Hepatocyte (in vitro differentiated cells): ENCODE data around the gene KRTDAP. TPM values are rescaled to one million over a fixed set of nuclear protein-coding genes. Genes with fewer than 3 reads are reported as not detected.

Experiments
- DNase-seq: peaks from one replicate; pipeline ENCODE4 v3.0.0-alpha.2; 2016; ENCODE audit warnings: low spot score
- H2AFZ ChIP-seq: fragments of 200-600 bp; sonication (generic); 2 replicates; pipeline ENCODE4 v1.6.0; 2016; ENCODE audit warnings: antibody characterized with exemption, mild to moderate bottlenecking
- H3K27ac ChIP-seq: fragments of 200-600 bp; sonication (generic); 2 replicates; pipeline ENCODE4 v1.5.1; 2016; ENCODE audit warnings: mild to moderate bottlenecking
- H3K27me3 ChIP-seq: fragments of 200-600 bp; sonication (generic); 2 replicates; pipeline ENCODE4 v1.6.1; 2016
- H3K36me3 ChIP-seq: fragments of 200-600 bp; sonication (generic); replicated peaks from 2 replicates; pipeline ENCODE4 v1.5.1; 2016; ENCODE audit warnings: low read depth; ENCODE audit not compliant: insufficient read depth
- H3K4me1 ChIP-seq: fragments of 200-600 bp; sonication (generic); 2 replicates; pipeline ENCODE4 v1.5.1; 2016; ENCODE audit warnings: mild to moderate bottlenecking, moderate library complexity; ENCODE audit not compliant: insufficient read depth
- H3K4me2 ChIP-seq: fragments of 200-600 bp; sonication (generic); 2 replicates; pipeline ENCODE4 v1.6.0; 2016
- H3K4me3 ChIP-seq: fragments of 200-600 bp; sonication (generic); 2 replicates; pipeline ENCODE4 v1.5.1; 2016; ENCODE audit warnings: mild to moderate bottlenecking
- H3K79me2 ChIP-seq: fragments of 200-600 bp; sonication (generic); 2 replicates; pipeline ENCODE4 v1.6.0; 2017; ENCODE audit warnings: mild to moderate bottlenecking
- H3K9me2 ChIP-seq: fragments of 200-600 bp; sonication (generic); replicated peaks from 2 replicates; pipeline ENCODE4 v1.6.0; 2017; ENCODE audit warnings: mild to moderate bottlenecking; ENCODE audit not compliant: insufficient read depth
- H3K9me3 ChIP-seq: fragments of 200-600 bp; sonication (generic); 2 replicates; pipeline ENCODE4 v1.5.1; 2016; ENCODE audit warnings: low read depth, mild to moderate bottlenecking
- H4K20me1 ChIP-seq: fragments of 200-600 bp; sonication (generic); 2 replicates; pipeline ENCODE4 v1.6.0; 2016; ENCODE audit warnings: mild to moderate bottlenecking; ENCODE audit not compliant: insufficient read depth, poor library complexity, severe bottlenecking
- CTCF ChIP-seq: fragments of 200-600 bp; sonication (generic); IDR thresholded peaks from 2 replicates; pipeline ENCODE4 v1.5.1; 2016; ENCODE audit warnings: antibody characterized with exemption, mild to moderate bottlenecking; ENCODE audit not compliant: poor library complexity
- EZH2 ChIP-seq: fragments of 200-600 bp; sonication (generic); IDR thresholded peaks from 2 replicates; pipeline ENCODE4 v1.6.1; 2016; ENCODE audit warnings: antibody characterized with exemption, mild to moderate bottlenecking, borderline replicate concordance
- EZH2phosphoT487 ChIP-seq: fragments of 200-600 bp; sonication (generic); IDR thresholded peaks from one replicate; pipeline ENCODE4 v1.6.1; 2018; ENCODE audit warnings: antibody characterized with exemption, mild to moderate bottlenecking, low read depth, moderate library complexity; ENCODE audit not compliant: unreplicated experiment, severe bottlenecking
- WGBS: methylation state at CpG from one replicate; pipeline ENCODE4 v1.1.6; 2016; ENCODE audit warnings: low lambda C conversion rate; ENCODE audit errors: missing lambda C conversion rate; 5-methylcytosine and 5-hydroxymethylcytosine counted together
- polyA plus RNA-seq: library from polyadenylated mRNA; unstranded; fragments of >200 nt; fragmentation: Nextera tagmentation; extraction: Ambion mirVana; gene quantifications from 2 replicates; pipeline ENCODE4 v1.2.1, GENCODE V29; 2016
- total RNA-seq: library from RNA; depleted of rRNA; stranded (reverse); fragments of >200 nt; gene quantifications from 2 replicates; pipeline ENCODE4 v1.2.3, GENCODE V29; 2014

Gene KRTDAP
- total and polyA plus RNA-seq, 2 experiments from 2014 or later = 0.97 to 1.6 TPM

GRCh38 chr19:35500611-35501010 is 10.3 kb upstream of the KRTDAP start:
- Histone ChIP-seq H2AFZ (no peak overlapping the region), H3K9me3 (no peaks in the 10 kb centered on the region), H3K4me2 (no peak overlapping the region), H3K9me2 (no peaks in the 10 kb centered on the region), H3K27me3 (no peaks in the 10 kb centered on the region), H3K27ac (no peak overlapping the region), H3K36me3 (no peaks in the 10 kb centered on the region), H4K20me1 (no peaks in the 10 kb centered on the region), H3K4me1 (peaks cover 6% of the 10 kb centered on the region), H3K4me3 (no peak overlapping the region), H3K79me2 (no peaks in the 10 kb centered on the region)
- no peak for TF ChIP-seq CTCF
- no peak for TF ChIP-seq EZH2phosphoT487
- no peak for TF ChIP-seq EZH2
- 93% methylated on average over 10 of the region's 10 CpGs for WGBS
- no peak for DNase-seq

- Histone ChIP-seq H3K4me3 (no peak overlapping the region), H3K9me3 (no peaks in the 10 kb centered on the region), H2AFZ (no peak overlapping the region), H4K20me1 (no peaks in the 10 kb centered on the region), H3K4me2 (no peak overlapping the region), H3K27ac (no peak overlapping the region), H3K27me3 (no peaks in the 10 kb centered on the region), H3K36me3 (no peaks in the 10 kb centered on the region), H3K4me1 (peaks cover 6% of the 10 kb centered on the region), H3K79me2 (no peaks in the 10 kb centered on the region), H3K9me2 (no peaks in the 10 kb centered on the region)
- no peak for TF ChIP-seq EZH2phosphoT487
- no peak for TF ChIP-seq CTCF
- TF ChIP-seq EZH2 = no peak
- no peak for DNase-seq
- WGBS = 93% methylated on average over 9 of the region's 9 CpGs
These were observed 8.8 kb upstream of the KRTDAP start for GRCh38 chr19:35498984-35499527.

GRCh38 chr19:35498220-35498619 is 8.0 kb upstream of the KRTDAP start:
- TF ChIP-seq CTCF (no peak), EZH2 (no peak), EZH2phosphoT487 (no peak)
- Histone ChIP-seq H3K9me2 (no peaks in the 10 kb centered on the region), H3K4me3 (no peak overlapping the region), H3K36me3 (no peaks in the 10 kb centered on the region), H3K79me2 (no peaks in the 10 kb centered on the region), H3K4me1 (peaks cover 6% of the 10 kb centered on the region), H4K20me1 (no peaks in the 10 kb centered on the region), H3K9me3 (no peaks in the 10 kb centered on the region), H3K27me3 (no peaks in the 10 kb centered on the region), H2AFZ (no peak overlapping the region), H3K4me2 (no peak overlapping the region), H3K27ac (no peak overlapping the region)
- no peak for DNase-seq
- 86% methylated on average over 3 of the region's 3 CpGs for WGBS
